WTC11 (cell line): ENCODE results near the gene AGBL5. TPM values are rescaled to one million over a fixed set of nuclear protein-coding genes. Genes with fewer than 3 reads are reported as not detected.

Experiments
- ATAC-seq: fragments of 200-7000 bp; cut with Tn5 transposase; 2 replicates; pipeline ENCODE4 v1.10.0; 2021; ENCODE audit warnings: mild to moderate bottlenecking, moderate library complexity
- CTCF ChIA-PET: fragments of 300-600 bp; sonication (Branson Sonifier 250); formaldehyde crosslinking; loops from one replicate; lab custom pipeline; 2021; ENCODE audit warnings: antibody characterized with exemption; lab: Charles Lee
- POLR2A ChIA-PET: fragments of 350-600 bp; sonication (Branson Sonifier 250); formaldehyde crosslinking; loops from one replicate; lab custom pipeline; 2021; ENCODE audit warnings: antibody characterized with exemption; lab: Charles Lee
- DNase-seq: peaks from one replicate; pipeline ENCODE4 v3.0.0; 2021; ENCODE audit warnings: low spot score
- H3K27ac Mint-ChIP-seq: 2 replicates; pipeline ENCODE4 v1.8.0; 2021; ENCODE audit warnings: mixed read lengths
- H3K27me3 Mint-ChIP-seq: 2 replicates; pipeline ENCODE4 v1.8.0; 2021; ENCODE audit warnings: low read depth, mild to moderate bottlenecking, moderate library complexity, mixed read lengths
- H3K36me3 Mint-ChIP-seq: 2 replicates; pipeline ENCODE4 v1.8.0; 2021; ENCODE audit warnings: mixed read lengths
- H3K4me1 Mint-ChIP-seq: 2 replicates; pipeline ENCODE4 v1.8.0; 2022; ENCODE audit warnings: mixed read lengths
- H3K4me3 Mint-ChIP-seq: 2 replicates; pipeline ENCODE4 v1.8.0; 2021; ENCODE audit warnings: mild to moderate bottlenecking, moderate library complexity, mixed read lengths
- H3K9me3 Mint-ChIP-seq: 2 replicates; pipeline ENCODE4 v1.8.0; 2021; ENCODE audit warnings: mixed read lengths
- ELF4 ChIP-seq: sonication (generic); formaldehyde crosslinking; IDR thresholded peaks from 2 replicates; pipeline ENCODE4 v1.8.1; 2022; ENCODE audit warnings: low read depth, mild to moderate bottlenecking, moderate library complexity, missing genetic modification reagents
- IRF2 ChIP-seq: sonication (generic); formaldehyde crosslinking; IDR thresholded peaks from 2 replicates; pipeline ENCODE4 v1.8.0; 2022; ENCODE audit warnings: low read depth, missing genetic modification reagents, borderline replicate concordance
- JUN ChIP-seq: sonication (generic); formaldehyde crosslinking; IDR thresholded peaks from 2 replicates; pipeline ENCODE4 v1.8.0; 2023; ENCODE audit warnings: mild to moderate bottlenecking, missing genetic modification reagents
- PRDM15 ChIP-seq: sonication (generic); formaldehyde crosslinking; IDR thresholded peaks from 2 replicates; pipeline ENCODE4 v1.8.0; 2022; ENCODE audit warnings: missing genetic modification reagents
- TEAD1 ChIP-seq: sonication (generic); formaldehyde crosslinking; IDR thresholded peaks from 2 replicates; pipeline ENCODE4 v1.8.0; 2022; ENCODE audit warnings: mild to moderate bottlenecking, missing genetic modification reagents
- TEAD4 ChIP-seq: sonication (generic); formaldehyde crosslinking; IDR thresholded peaks from 2 replicates; pipeline ENCODE4 v1.8.0; 2022; ENCODE audit warnings: mild to moderate bottlenecking, missing genetic modification reagents
- ZNF138 ChIP-seq: sonication (generic); formaldehyde crosslinking; conservative IDR thresholded peaks from 2 replicates; pipeline ENCODE4 v1.8.1; 2022; ENCODE audit warnings: mild to moderate bottlenecking, moderate library complexity, missing genetic modification reagents
- ZNF219 ChIP-seq: sonication (generic); formaldehyde crosslinking; IDR thresholded peaks from 2 replicates; pipeline ENCODE4 v1.8.0; 2023; ENCODE audit warnings: missing genetic modification reagents, mild to moderate bottlenecking, borderline replicate concordance
- total RNA-seq: library from RNA; stranded (reverse); gene quantifications from 3 replicates; pipeline ENCODE4 v1.2.3, GENCODE V29; 2021
- TF ChIP-seq, protein P1 (sequence below): fragments of 250-450 bp; sonication (Bioruptor Pico); IDR thresholded peaks from 2 replicates; pipeline ENCODE4 v1.9.0; 2021; ENCODE audit warnings: mild to moderate bottlenecking, borderline replicate concordance
- TF ChIP-seq, protein P2 (sequence below): sonication (generic); formaldehyde crosslinking; IDR thresholded peaks from 2 replicates; pipeline ENCODE4 v1.8.0; 2022; ENCODE audit warnings: mild to moderate bottlenecking, missing genetic modification reagents
- TF ChIP-seq, protein P3 (sequence below): sonication (generic); formaldehyde crosslinking; IDR thresholded peaks from 2 replicates; pipeline ENCODE4 v1.8.0; 2023; ENCODE audit warnings: missing genetic modification reagents, mild to moderate bottlenecking, borderline replicate concordance

AGBL5 gene
- total RNA-seq, 1 experiment from 2014 or later = 43.0 TPM

- H3K9me3 Mint-ChIP-seq = no peaks in the 10 kb centered on the region
Measured at GRCh38 chr2:27088634-27089033, 37.2 kb downstream of the AGBL5 start.

DNA sequence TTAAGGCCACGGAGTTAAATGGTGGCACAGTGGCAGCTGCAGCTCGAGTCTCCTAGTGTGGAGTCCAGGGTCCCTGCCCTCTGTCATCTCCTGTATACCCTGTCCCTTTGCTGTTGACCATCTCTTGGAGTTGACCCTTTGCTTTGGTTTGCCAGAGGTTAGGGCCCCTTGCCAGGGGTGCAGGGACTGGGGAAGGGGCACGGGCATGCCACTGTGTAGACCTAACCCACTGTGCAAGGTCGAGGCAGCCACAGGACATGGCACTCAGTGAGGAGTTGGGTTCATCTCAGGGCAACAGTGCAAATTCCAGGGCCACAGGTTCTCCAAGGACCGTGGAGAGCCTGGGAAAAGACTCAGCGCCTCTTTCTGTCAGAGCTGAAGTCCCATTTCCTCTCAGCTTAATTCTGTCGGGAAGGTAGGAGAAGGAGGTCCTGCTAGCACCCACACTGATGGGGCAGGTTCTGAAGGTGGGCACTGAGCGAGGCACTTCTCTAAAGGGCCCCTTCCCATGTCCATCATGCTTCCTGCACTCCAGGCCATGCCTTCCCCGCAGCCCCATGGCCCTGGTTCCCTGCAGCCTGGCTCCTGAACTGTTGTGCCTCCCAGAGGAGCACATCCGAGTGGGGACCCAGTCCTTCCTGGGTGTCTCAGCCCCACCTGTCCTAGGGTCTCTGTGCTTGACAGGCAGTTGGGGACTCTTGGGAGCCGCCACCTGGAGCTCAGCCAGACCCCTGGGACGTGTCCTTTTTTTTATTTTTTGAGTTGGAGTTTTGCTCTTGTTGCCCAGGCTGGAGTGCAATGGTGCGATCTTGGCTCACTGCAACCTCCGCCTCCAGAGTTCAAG is 37.9 kb downstream of the AGBL5 start:
- H3K4me3 Mint-ChIP-seq = no peak overlapping the region

More at GRCh38 chr2:27088634-27089033, 37.2 kb downstream of the AGBL5 start:
- peaks cover 23% of the 10 kb centered on the region for H3K27me3 Mint-ChIP-seq
- TF ChIP-seq, protein P1, sequence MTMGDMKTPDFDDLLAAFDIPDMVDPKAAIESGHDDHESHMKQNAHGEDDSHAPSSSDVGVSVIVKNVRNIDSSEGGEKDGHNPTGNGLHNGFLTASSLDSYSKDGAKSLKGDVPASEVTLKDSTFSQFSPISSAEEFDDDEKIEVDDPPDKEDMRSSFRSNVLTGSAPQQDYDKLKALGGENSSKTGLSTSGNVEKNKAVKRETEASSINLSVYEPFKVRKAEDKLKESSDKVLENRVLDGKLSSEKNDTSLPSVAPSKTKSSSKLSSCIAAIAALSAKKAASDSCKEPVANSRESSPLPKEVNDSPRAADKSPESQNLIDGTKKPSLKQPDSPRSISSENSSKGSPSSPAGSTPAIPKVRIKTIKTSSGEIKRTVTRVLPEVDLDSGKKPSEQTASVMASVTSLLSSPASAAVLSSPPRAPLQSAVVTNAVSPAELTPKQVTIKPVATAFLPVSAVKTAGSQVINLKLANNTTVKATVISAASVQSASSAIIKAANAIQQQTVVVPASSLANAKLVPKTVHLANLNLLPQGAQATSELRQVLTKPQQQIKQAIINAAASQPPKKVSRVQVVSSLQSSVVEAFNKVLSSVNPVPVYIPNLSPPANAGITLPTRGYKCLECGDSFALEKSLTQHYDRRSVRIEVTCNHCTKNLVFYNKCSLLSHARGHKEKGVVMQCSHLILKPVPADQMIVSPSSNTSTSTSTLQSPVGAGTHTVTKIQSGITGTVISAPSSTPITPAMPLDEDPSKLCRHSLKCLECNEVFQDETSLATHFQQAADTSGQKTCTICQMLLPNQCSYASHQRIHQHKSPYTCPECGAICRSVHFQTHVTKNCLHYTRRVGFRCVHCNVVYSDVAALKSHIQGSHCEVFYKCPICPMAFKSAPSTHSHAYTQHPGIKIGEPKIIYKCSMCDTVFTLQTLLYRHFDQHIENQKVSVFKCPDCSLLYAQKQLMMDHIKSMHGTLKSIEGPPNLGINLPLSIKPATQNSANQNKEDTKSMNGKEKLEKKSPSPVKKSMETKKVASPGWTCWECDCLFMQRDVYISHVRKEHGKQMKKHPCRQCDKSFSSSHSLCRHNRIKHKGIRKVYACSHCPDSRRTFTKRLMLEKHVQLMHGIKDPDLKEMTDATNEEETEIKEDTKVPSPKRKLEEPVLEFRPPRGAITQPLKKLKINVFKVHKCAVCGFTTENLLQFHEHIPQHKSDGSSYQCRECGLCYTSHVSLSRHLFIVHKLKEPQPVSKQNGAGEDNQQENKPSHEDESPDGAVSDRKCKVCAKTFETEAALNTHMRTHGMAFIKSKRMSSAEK (CRISPR knock-in tag) = no peak
- TF ChIP-seq ELF4 (no peak), TEAD1 (no peak), ZNF219 (no peak), TEAD4 (CRISPR knock-in tag) (no peak), JUN (CRISPR knock-in tag) (no peak)
- TF ChIP-seq, protein P2, sequence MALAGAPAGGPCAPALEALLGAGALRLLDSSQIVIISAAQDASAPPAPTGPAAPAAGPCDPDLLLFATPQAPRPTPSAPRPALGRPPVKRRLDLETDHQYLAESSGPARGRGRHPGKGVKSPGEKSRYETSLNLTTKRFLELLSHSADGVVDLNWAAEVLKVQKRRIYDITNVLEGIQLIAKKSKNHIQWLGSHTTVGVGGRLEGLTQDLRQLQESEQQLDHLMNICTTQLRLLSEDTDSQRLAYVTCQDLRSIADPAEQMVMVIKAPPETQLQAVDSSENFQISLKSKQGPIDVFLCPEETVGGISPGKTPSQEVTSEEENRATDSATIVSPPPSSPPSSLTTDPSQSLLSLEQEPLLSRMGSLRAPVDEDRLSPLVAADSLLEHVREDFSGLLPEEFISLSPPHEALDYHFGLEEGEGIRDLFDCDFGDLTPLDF (CRISPR knock-in tag) = no peak
- CTCF ChIA-PET = interaction anchor here (1.0 to 4.1 kb wide), 6 partner anchors 11 to 213 kb away, joined by 3 to 18 read pairs (median 12); no protein-coding TSS in a partner anchor
- H3K27ac Mint-ChIP-seq = no peak overlapping the region
- no peak overlapping the region for H3K4me3 Mint-ChIP-seq
- H3K4me1 Mint-ChIP-seq = peaks cover 16% of the 10 kb centered on the region
- DNase-seq (no peak), ATAC-seq (no peak)
- no peaks in the 10 kb centered on the region for H3K36me3 Mint-ChIP-seq
- POLR2A ChIA-PET = no interaction called here

More for the DNA sequence above, 37.9 kb downstream of the AGBL5 start:
- Mint-ChIP-seq H3K27me3 (peaks cover 23% of the 10 kb centered on the region), H3K9me3 (no peaks in the 10 kb centered on the region), H3K36me3 (no peaks in the 10 kb centered on the region), H3K27ac (no peak overlapping the region), H3K4me1 (peaks cover 14% of the 10 kb centered on the region)
- TF ChIP-seq, protein P3, sequence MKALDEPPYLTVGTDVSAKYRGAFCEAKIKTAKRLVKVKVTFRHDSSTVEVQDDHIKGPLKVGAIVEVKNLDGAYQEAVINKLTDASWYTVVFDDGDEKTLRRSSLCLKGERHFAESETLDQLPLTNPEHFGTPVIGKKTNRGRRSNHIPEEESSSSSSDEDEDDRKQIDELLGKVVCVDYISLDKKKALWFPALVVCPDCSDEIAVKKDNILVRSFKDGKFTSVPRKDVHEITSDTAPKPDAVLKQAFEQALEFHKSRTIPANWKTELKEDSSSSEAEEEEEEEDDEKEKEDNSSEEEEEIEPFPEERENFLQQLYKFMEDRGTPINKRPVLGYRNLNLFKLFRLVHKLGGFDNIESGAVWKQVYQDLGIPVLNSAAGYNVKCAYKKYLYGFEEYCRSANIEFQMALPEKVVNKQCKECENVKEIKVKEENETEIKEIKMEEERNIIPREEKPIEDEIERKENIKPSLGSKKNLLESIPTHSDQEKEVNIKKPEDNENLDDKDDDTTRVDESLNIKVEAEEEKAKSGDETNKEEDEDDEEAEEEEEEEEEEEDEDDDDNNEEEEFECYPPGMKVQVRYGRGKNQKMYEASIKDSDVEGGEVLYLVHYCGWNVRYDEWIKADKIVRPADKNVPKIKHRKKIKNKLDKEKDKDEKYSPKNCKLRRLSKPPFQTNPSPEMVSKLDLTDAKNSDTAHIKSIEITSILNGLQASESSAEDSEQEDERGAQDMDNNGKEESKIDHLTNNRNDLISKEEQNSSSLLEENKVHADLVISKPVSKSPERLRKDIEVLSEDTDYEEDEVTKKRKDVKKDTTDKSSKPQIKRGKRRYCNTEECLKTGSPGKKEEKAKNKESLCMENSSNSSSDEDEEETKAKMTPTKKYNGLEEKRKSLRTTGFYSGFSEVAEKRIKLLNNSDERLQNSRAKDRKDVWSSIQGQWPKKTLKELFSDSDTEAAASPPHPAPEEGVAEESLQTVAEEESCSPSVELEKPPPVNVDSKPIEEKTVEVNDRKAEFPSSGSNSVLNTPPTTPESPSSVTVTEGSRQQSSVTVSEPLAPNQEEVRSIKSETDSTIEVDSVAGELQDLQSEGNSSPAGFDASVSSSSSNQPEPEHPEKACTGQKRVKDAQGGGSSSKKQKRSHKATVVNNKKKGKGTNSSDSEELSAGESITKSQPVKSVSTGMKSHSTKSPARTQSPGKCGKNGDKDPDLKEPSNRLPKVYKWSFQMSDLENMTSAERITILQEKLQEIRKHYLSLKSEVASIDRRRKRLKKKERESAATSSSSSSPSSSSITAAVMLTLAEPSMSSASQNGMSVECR (CRISPR knock-in tag) = no peak
- no peak for TF ChIP-seq IRF2 (CRISPR knock-in tag)
- no peak for TF ChIP-seq ZNF138
- TF ChIP-seq PRDM15 = 0 out of 2 replicates have a peak, but pooled peaks have one; percentile 17
- ChIA-PET POLR2A (interaction anchor here (0.7 kb wide), 1 partner anchor 215 kb away, joined by 3 read pairs; no protein-coding TSS in a partner anchor), CTCF (interaction anchor here (0.7 to 2.6 kb wide), 5 partner anchors 8 to 212 kb away, joined by 3 to 14 read pairs (median 3); no protein-coding TSS in a partner anchor)
- DNase-seq (no peak), ATAC-seq (no peak)
